ENCODE results near the gene MYCBP.

DNA sequence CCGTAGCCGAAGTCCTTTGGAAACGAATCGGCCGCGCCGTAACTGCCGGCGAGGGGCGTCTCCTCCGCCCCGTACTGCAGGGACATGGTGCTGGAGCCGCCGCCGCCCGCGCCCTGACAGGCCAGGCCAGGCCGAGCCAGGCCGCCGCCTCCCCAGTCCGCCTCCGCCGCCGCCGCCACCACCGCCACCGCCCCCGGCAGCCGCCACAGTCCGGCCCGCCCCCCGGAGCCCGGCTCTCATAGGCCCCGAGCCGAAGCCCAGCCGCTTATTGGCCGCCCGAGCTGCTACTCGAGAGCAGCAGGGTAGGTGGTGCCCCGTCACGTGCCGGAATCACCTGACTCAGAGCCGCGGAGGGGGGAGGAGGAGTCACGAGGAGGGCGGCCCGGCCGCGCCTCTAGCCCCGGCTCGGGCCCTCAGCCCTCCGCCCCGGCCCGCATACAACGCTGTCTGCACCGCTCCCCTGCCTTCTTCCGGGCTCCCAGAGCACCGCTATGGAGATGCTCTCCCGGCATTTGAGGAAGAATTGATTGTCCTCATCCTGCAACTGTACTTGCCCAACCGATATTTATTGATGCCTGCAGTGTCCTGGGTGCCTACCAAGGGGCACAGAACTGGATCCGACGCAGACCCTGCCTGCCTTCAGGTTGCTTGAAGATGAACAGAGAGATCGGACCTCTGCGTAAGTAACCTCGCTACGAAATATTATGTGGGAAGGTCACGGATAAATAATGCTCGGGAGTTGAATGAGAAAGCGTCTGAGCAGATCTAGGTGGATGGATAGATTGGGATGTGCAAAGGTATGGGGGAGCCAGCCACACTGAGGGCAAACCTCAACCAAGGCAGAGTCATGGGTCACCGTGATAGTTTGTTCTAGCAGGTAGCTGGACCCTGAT, 13.3 kb downstream of the MYCBP start, which contains the start of gene RRAGC:
- TF ChIP-seq, protein P1, sequence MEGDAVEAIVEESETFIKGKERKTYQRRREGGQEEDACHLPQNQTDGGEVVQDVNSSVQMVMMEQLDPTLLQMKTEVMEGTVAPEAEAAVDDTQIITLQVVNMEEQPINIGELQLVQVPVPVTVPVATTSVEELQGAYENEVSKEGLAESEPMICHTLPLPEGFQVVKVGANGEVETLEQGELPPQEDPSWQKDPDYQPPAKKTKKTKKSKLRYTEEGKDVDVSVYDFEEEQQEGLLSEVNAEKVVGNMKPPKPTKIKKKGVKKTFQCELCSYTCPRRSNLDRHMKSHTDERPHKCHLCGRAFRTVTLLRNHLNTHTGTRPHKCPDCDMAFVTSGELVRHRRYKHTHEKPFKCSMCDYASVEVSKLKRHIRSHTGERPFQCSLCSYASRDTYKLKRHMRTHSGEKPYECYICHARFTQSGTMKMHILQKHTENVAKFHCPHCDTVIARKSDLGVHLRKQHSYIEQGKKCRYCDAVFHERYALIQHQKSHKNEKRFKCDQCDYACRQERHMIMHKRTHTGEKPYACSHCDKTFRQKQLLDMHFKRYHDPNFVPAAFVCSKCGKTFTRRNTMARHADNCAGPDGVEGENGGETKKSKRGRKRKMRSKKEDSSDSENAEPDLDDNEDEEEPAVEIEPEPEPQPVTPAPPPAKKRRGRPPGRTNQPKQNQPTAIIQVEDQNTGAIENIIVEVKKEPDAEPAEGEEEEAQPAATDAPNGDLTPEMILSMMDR (conservative IDR thresholded peaks at IDR 0.05; ENCODE audit: low read depth in 2 of 2) = no peak
- TF ChIP-seq, protein P2, sequence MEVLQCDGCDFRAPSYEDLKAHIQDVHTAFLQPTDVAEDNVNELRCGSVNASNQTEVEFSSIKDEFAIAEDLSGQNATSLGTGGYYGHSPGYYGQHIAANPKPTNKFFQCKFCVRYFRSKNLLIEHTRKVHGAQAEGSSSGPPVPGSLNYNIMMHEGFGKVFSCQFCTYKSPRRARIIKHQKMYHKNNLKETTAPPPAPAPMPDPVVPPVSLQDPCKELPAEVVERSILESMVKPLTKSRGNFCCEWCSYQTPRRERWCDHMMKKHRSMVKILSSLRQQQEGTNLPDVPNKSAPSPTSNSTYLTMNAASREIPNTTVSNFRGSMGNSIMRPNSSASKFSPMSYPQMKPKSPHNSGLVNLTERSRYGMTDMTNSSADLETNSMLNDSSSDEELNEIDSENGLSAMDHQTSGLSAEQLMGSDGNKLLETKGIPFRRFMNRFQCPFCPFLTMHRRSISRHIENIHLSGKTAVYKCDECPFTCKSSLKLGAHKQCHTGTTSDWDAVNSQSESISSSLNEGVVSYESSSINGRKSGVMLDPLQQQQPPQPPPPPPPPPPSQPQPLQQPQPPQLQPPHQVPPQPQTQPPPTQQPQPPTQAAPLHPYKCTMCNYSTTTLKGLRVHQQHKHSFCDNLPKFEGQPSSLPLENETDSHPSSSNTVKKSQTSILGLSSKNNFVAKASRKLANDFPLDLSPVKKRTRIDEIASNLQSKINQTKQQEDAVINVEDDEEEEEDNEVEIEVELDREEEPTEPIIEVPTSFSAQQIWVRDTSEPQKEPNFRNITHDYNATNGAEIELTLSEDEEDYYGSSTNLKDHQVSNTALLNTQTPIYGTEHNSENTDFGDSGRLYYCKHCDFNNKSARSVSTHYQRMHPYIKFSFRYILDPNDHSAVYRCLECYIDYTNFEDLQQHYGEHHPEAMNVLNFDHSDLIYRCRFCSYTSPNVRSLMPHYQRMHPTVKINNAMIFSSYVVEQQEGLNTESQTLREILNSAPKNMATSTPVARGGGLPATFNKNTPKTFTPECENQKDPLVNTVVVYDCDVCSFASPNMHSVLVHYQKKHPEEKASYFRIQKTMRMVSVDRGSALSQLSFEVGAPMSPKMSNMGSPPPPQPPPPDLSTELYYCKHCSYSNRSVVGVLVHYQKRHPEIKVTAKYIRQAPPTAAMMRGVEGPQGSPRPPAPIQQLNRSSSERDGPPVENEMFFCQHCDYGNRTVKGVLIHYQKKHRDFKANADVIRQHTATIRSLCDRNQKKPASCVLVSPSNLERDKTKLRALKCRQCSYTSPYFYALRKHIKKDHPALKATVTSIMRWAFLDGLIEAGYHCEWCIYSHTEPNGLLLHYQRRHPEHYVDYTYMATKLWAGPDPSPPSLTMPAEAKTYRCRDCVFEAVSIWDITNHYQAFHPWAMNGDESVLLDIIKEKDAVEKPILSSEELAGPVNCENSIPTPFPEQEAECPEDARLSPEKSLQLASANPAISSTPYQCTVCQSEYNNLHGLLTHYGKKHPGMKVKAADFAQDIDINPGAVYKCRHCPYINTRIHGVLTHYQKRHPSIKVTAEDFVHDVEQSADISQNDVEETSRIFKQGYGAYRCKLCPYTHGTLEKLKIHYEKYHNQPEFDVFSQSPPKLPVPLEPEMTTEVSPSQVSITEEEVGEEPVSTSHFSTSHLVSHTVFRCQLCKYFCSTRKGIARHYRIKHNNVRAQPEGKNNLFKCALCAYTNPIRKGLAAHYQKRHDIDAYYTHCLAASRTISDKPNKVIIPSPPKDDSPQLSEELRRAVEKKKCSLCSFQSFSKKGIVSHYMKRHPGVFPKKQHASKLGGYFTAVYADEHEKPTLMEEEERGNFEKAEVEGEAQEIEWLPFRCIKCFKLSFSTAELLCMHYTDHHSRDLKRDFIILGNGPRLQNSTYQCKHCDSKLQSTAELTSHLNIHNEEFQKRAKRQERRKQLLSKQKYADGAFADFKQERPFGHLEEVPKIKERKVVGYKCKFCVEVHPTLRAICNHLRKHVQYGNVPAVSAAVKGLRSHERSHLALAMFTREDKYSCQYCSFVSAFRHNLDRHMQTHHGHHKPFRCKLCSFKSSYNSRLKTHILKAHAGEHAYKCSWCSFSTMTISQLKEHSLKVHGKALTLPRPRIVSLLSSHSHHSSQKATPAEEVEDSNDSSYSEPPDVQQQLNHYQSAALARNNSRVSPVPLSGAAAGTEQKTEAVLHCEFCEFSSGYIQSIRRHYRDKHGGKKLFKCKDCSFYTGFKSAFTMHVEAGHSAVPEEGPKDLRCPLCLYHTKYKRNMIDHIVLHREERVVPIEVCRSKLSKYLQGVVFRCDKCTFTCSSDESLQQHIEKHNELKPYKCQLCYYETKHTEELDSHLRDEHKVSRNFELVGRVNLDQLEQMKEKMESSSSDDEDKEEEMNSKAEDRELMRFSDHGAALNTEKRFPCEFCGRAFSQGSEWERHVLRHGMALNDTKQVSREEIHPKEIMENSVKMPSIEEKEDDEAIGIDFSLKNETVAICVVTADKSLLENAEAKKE (CRISPR knock-in tag; IDR thresholded peaks at IDR 0.05) = no peak
- TF ChIP-seq EZH2 (IDR thresholded peaks at IDR 0.05; ENCODE audit: low read depth, unreplicated experiment) (no peak), POLR2AphosphoS5 (IDR thresholded peaks at IDR 0.05; ENCODE audit: low read depth) (peak; percentile 67), EZH2phosphoT487 (IDR thresholded peaks at IDR 0.05; ENCODE audit: unreplicated experiment) (no peak), JUNB (IDR thresholded peaks at IDR 0.05; ENCODE audit: unreplicated experiment) (no peak), NANOG (IDR thresholded peaks at IDR 0.05; ENCODE audit: borderline replicate concordance) (no peak), CREB1 (CRISPR knock-in tag; IDR thresholded peaks at IDR 0.05; ENCODE audit: low read depth) (peak; percentile 70), ZNF114 (CRISPR knock-in tag; IDR thresholded peaks at IDR 0.05) (no peak), ZNF331 (CRISPR knock-in tag; IDR thresholded peaks at IDR 0.05; ENCODE audit: low read depth) (no peak), STAT1 (IDR thresholded peaks at IDR 0.05; ENCODE audit: unreplicated experiment) (no peak)
- TF ChIP-seq, protein P3, sequence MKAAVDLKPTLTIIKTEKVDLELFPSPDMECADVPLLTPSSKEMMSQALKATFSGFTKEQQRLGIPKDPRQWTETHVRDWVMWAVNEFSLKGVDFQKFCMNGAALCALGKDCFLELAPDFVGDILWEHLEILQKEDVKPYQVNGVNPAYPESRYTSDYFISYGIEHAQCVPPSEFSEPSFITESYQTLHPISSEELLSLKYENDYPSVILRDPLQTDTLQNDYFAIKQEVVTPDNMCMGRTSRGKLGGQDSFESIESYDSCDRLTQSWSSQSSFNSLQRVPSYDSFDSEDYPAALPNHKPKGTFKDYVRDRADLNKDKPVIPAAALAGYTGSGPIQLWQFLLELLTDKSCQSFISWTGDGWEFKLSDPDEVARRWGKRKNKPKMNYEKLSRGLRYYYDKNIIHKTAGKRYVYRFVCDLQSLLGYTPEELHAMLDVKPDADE (IDR thresholded peaks at IDR 0.05) = no peak
- TF ChIP-seq, protein P4, sequence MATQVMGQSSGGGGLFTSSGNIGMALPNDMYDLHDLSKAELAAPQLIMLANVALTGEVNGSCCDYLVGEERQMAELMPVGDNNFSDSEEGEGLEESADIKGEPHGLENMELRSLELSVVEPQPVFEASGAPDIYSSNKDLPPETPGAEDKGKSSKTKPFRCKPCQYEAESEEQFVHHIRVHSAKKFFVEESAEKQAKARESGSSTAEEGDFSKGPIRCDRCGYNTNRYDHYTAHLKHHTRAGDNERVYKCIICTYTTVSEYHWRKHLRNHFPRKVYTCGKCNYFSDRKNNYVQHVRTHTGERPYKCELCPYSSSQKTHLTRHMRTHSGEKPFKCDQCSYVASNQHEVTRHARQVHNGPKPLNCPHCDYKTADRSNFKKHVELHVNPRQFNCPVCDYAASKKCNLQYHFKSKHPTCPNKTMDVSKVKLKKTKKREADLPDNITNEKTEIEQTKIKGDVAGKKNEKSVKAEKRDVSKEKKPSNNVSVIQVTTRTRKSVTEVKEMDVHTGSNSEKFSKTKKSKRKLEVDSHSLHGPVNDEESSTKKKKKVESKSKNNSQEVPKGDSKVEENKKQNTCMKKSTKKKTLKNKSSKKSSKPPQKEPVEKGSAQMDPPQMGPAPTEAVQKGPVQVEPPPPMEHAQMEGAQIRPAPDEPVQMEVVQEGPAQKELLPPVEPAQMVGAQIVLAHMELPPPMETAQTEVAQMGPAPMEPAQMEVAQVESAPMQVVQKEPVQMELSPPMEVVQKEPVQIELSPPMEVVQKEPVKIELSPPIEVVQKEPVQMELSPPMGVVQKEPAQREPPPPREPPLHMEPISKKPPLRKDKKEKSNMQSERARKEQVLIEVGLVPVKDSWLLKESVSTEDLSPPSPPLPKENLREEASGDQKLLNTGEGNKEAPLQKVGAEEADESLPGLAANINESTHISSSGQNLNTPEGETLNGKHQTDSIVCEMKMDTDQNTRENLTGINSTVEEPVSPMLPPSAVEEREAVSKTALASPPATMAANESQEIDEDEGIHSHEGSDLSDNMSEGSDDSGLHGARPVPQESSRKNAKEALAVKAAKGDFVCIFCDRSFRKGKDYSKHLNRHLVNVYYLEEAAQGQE (IDR thresholded peaks at IDR 0.05; ENCODE audit: unreplicated experiment) = no peak

Measured in GM23338 (cell line).